Stimulated activated CD4-positive, alpha-beta T cell treated with anti-CD3 and anti-CD28 coated beads, Interleukin-12 subunit alpha, Interleukin-12 subunit beta, amount 100 ng/mL, for 4 hours (primary cell): Measurements from ENCODE around the gene EHD1.

Experiments
- DNase-seq: peaks from one replicate; pipeline ENCODE4 v3.0.0-alpha.2; 2020

EHD1 gene

GRCh38 chr11:64871492-64871891 lies 6.9 kb downstream of the EHD1 start:
- no peak for DNase-seq

DNA sequence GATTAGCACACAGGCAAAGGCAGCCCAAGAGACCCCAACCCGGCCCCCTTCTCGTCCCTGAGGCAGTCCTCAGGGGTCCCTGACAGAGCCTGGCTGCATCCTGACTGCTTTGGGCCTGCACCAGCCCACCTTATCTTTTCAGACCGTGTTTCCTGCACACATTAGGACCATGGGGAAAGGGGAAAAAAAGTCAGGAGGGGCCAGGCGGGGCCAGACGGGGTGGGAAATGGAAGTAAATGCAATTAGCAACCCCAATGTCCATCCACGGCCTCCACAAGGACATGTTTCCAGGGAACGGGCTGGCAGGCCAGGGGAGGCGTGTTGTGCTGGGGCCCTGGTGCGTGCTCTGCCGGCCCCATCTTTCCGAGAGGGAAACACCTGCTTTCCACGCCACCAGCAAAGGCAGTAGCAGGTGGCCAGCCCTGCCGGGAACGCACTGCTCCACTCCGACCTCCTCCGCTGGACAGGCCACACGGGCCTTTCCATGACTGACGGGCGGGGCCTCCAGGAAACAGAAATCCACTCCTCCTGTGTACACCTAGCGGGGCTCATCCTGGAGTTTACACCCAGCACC lies 7.4 kb downstream of the EHD1 start:
- DNase-seq: no peak

- DNase-seq: no peak
Observed at GRCh38 chr11:64870176-64870892, 8.1 kb downstream of the EHD1 start.

GRCh38 chr11:64869571-64870175 lies 8.7 kb downstream of the EHD1 start:
- no peak for DNase-seq

DNA sequence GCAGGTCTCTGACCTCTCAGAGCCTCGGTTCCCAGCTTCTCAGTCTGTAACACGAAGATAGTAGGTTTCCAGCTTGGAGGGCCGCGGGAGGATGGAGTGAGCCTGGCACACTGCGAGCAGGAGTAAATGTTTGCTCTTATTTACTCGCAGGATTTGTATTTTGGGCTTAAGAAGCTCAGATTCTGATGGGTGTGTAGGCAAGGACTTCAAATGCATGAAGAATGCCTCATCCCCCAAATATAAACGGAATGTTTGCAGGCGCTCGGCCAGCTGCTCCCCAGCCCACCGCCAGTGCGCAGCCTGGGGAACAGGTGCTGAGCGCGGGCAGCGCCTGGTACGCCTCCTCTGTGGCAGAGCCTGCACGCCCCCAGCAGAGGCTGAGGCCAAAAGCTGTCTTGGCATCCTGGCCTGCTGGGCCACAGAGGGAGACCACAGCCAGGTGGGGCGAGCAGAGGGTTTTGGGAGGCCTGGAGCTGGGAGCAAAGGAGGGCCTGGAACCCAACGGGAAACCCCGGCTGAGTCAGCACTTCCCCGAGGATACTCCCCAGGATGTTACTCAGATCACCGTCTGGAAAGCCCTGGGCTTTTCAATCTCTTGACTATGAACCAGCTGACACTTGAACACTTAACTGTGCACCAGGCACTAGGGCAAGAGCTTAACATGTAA lies 9.4 kb downstream of the EHD1 start:
- no peak for DNase-seq

DNA sequence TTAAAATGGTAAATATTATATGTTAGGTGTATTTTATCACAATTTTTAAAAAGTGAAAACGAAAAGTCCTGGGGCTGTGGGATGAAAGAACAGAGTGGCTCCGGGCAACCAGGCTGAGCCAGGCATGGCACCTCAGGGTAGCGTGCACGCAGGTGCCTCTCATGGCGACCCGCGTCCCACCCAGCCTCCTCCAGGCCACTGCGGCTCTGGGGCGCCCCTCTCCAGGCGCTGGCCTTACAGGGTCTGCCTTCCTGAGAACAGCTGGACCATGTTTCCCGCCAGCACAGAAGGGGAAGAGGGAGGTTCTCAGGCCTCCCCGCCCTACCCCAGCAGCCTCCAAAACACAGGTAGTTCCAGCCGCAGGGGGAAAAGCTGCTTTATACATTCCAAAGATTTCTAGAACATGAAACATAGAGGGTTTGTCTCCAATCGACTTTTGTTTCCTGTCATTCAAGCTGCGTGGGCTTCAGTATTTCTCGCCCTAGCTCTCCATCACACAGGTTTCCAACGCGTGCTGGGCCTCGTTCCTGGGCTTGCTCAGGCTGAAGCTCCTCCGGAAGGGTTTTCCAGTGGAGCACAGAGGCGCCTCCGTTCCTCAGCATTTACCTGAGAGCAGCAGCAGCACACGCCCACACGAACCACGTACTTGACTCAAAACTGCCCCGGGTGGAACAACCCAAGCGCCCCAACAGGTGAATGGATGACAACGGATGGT lies 10.5 kb downstream of the EHD1 start:
- no peak for DNase-seq

DNA sequence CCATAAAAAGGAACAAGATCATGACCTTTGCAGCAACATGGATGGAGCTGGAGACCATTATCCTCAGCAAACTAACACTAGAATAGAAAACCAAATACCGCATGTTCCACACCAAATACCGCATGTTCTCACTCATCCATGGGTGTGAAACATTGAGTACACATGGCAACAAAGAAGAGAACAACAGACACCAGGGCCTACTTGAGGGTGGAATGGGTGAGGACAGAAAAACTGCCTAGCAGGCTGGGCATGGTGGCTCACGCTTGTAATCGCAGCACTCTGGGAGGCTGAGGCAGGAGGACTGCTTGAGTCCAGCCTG lies 12.3 kb downstream of the EHD1 start:
- DNase-seq: no peak

DNA sequence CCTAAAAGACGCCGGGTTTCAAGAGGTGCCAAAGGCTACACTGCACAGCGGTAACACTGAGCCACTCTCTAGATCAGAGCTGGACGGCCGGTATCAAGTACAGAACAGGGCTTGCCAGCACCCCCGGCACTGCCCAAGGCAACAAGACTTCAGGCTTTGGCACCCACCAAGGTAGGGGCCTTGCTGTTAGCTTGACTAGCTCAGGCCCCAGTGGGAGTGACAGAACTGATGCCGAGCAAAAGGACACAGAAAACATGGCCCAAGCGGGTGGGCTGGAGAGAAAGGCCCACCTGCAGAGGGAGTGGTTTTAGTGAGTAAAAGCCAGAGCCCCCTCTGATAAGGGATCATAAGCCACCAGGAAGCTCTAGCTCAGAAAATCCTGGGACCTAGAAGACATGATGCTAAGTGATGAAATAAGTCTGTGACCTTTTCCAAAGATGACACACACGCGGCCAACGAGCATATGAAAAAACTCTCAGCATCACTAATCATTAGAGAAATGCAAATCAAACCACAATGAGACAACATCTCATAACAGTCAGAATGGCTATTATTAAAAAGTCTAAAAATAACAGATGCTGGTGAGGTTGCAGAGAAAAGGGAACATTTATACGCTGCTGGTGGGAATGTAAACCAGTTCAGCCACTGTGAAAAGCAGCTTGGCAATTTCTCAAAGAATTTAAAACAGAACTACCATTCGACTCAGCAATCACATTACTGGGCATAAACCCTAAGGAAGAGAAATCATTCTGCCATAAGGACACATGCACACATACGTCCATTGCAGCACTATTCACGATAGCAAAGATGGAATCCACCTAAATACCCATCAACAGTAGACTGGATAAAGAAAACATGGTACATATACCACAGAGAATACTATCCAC lies 12.9 kb downstream of the EHD1 start:
- DNase-seq: no peak

- no peak for DNase-seq
Observed at GRCh38 chr11:64864473-64865285, 13.7 kb downstream of the EHD1 start.

- no peak for DNase-seq
Observed at GRCh38 chr11:64864135-64864472, 14.3 kb downstream of the EHD1 start.

DNA sequence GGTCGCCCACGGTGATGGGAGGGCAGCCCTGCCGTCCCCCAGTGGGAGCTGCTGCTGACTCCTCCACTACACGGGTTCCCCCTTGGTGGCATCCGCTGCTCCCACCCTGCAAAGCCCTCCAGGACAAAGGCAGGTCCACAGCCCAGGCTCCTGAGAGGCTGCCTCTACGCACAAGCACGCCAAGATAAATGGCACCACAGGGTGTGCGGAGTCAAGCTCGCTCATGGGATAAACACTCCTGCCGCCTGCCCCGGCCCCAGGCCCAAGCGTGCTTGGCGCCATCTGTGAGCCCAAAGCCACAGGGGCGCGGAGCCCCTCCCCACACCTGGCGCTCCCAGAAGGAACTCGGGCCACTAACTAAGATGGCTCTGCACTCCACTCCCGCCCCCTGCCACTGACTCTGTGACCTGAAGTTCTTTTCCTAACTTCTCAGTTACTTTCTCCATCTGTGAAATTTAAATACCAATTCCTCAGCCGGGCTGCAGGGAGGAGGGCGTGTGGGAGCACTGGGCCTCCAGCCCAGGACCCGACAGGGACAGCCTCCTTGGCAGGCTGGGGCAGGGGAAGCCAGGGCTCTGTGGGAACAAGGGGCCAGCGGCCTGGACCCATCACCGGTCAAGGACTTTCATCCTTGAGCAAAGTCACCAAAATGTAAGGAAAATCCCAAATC lies 14.9 kb downstream of the EHD1 start:
- DNase-seq: no peak

DNA sequence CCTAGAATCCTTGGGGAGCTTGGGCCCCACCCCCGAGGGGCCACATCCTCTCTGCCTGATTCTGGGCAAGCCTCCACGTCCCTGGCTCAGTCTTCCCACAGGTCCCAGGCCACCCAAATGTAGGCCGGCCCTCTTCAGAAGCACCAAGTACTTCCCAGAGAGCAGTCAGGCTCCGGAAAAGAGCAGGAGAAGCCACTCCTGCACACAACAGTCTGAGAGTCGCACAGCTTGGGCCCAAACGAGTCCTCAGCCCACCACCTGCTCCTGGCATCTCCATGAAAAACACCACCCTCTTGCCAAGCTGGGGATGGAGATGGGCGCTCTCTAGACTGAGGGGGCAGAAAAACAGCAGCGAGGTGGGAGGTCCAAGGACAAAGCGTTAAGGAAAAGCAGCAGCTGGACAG lies 15.4 kb downstream of the EHD1 start:
- no peak for DNase-seq

- DNase-seq: no peak
Observed at GRCh38 chr11:64861227-64861975, 17.0 kb downstream of the EHD1 start.

- DNase-seq: no peak
Observed at GRCh38 chr11:64859542-64860414, 18.6 kb downstream of the EHD1 start.

GRCh38 chr11:64858467-64859263 lies 19.8 kb downstream of the EHD1 start:
- DNase-seq: no peak

GRCh38 chr11:64857485-64857884 lies 20.9 kb downstream of the EHD1 start:
- DNase-seq: no peak

- DNase-seq: no peak
Observed at GRCh38 chr11:64856382-64857227, 21.8 kb downstream of the EHD1 start.
